HFF-Myc (cell line): ENCODE data around the gene SP110.
"Not testable (repeated sequence)": the region's sequence is repeated elsewhere in the genome, so short reads cannot be mapped to it uniquely, and the experiment has no call there.

Experiments
- DNase-seq: peaks from one replicate; pipeline ENCODE4 v3.0.0-alpha.2; 2011; ENCODE audit warnings: low read depth; ENCODE audit errors: extremely low read depth
- H3K4me3 ChIP-seq: replicated peaks from 2 replicates; pipeline ENCODE4 v1.5.1; 2011; ENCODE audit warnings: low read depth, mild to moderate bottlenecking, control low read depth, low read length
- TF ChIP-seq, protein P1 (sequence below): IDR thresholded peaks from 2 replicates; pipeline ENCODE4 v1.5.1; 2012; ENCODE audit warnings: mild to moderate bottlenecking, low read depth, low read length, control low read depth; ENCODE audit errors: missing control alignments

Gene SP110

DNA sequence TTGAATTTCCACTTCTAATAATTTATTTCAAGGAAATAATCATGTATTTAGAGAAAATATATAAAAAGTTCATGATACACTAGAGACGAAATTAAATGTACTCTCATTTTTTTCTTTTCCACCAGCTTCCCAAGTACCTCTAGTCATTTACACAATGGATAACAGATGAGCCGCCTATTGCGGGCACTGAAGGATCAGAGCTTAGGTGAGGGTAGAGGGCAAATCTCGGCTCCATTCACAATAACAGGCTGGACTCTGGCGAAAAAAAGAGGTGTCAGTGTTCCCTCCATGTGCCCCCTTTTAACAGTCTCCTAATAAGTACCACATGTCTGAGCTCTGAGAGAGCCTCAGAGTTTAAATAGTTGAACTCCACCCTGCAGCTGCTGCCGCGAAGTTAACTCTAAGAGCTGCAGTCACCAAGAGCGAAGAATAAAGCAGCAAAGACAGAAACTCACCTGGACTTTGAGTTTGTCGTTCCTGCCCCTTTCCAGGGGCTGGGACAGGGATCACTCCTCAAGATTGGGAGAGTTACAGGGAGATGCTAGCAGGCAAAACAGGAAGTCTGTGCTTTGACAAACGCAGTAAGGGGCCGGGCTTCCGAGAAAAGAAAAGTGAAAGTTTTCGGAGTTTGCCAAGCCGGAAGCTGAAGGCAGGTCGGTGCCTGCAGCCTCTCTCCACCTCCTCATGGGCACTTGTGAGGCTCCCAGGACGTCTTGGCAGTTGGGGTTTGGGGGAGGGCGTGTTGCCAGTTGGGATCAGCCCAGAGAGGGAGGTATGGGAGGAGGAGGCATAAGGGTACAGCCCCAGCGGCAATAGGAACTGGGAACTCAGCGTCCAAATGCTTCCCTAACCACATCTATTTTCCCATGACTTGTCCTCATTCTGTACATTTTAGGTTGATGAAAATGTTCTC, at the start of gene SP110:
SP110 (minus strand) TSS at position 566 of the 913 bp plus-strand sequence. CDS start 3,057 bp downstream, outside the sequence.
- DNase-seq = peak; percentile 66
- H3K4me3 ChIP-seq = peak within 1 kb of the TSS; percentile 60
- TF ChIP-seq, protein P1, sequence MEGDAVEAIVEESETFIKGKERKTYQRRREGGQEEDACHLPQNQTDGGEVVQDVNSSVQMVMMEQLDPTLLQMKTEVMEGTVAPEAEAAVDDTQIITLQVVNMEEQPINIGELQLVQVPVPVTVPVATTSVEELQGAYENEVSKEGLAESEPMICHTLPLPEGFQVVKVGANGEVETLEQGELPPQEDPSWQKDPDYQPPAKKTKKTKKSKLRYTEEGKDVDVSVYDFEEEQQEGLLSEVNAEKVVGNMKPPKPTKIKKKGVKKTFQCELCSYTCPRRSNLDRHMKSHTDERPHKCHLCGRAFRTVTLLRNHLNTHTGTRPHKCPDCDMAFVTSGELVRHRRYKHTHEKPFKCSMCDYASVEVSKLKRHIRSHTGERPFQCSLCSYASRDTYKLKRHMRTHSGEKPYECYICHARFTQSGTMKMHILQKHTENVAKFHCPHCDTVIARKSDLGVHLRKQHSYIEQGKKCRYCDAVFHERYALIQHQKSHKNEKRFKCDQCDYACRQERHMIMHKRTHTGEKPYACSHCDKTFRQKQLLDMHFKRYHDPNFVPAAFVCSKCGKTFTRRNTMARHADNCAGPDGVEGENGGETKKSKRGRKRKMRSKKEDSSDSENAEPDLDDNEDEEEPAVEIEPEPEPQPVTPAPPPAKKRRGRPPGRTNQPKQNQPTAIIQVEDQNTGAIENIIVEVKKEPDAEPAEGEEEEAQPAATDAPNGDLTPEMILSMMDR = no peak

DNA sequence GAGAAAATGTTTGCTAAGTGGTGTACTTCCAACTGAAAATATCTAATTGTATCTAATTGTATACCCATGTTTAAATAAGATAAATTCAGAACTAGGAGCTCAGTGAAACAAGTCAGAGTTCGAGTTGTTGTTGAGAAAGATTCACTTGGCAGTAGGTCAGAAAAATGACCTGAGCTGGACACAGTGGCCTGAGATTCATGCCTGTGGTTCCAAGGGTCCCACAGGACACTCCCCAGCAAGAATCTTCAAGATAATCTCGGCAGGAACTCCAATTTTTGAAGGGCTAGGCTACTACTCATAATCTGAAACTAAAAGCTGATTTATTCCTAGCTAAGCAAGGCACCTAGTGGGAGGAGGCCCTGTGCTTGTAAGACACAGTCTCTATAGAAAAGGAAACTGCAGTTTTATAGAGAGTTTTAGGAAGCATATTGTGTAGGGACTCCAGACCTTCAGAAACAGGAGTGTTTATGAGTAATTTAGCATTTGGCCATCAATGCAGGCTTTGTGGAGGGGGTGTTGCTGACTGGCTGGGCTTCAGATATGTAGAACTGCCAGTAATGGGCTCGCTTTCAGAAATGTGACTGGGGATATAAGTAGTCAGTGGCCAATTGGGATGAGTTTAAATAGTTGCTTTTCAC, 48.9 kb upstream of the SP110 start:
- no peak overlapping the region for H3K4me3 ChIP-seq
- no peak for DNase-seq
- TF ChIP-seq, protein P1 = no peak

DNA sequence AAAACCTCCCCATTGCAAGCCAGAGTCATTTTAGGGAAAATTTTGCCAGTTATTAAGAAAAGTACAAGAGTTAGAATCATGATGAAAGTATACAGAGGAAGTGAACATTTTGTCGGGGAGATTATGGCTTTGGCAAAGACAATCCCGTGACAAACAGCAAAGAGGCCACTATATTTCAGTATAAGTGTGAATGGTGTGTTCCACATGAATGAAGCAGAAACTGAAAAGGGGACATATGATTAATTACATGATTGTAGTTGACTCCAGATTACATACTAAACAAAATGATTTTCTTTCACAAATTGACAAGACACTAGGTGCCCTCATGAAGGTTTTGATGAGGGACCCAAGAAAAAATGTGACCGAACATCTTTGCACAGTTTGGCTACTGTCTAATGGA, 47.8 kb upstream of the SP110 start:
- no peak overlapping the region for H3K4me3 ChIP-seq
- TF ChIP-seq, protein P1 = no peak
- no peak for DNase-seq

DNA sequence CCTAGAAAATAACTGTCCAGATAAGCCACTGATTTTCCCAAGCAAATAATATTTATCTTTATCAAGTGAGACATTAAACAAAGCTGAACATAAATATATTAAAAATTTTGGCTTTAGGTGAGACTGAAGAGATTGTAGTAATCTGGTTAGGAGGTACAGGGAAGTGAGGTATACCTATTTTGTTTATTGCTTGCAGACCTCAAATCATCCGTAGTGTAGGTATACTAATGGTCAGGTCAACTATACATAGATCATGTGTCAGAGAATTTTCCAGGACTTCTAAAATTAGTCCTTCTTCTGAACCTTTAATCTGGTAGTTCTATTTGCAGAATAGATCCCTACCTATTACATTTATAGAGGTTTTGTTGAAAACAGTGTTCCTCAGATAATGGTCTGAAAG, 47.3 kb upstream of the SP110 start:
- no peak for DNase-seq
- TF ChIP-seq, protein P1 = no peak
- H3K4me3 ChIP-seq = no peak overlapping the region

DNA sequence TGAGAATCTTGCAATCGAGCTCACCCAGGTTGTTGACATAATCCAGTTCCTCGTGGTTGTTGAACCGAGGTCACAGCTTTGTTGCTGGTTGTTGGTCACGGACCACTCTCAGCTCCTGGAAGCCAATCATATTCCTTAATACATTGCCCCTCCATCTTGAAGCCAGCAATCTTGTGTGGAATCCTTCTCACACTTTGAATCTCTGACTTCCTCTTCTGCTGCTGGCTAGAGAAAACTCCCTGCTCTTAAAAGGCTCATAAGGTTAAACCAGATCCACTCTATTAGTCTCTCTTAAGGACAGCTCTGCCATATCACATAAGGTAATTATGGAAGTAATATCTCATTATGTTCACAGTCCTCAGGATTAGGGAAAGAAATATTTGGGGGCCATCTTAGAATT, 46.9 kb upstream of the SP110 start:
- DNase-seq = no peak
- TF ChIP-seq, protein P1 = no peak
- H3K4me3 ChIP-seq = no peak overlapping the region

DNA sequence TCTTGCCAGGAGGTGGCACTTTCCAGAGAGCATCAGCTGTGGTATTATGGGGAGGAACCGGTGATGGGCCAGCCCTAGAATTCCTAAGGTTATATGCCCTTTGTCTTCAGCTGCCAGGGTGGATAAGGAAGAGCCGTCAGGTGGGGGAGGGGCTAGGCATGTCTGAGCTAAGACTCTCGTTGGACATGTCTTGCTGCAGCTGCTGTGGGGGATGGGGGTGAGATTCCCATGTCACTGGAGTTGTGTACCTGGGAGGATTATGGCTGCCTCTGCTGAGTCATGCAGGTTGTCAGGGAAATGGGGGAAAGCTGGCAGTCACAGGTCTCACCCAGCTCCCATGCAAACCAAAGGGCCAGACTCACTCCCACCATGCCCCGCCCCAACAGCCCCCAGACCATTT, 45.2 kb upstream of the SP110 start:
- DNase-seq, H3K4me3 ChIP-seq: not testable (repeated sequence)

DNA sequence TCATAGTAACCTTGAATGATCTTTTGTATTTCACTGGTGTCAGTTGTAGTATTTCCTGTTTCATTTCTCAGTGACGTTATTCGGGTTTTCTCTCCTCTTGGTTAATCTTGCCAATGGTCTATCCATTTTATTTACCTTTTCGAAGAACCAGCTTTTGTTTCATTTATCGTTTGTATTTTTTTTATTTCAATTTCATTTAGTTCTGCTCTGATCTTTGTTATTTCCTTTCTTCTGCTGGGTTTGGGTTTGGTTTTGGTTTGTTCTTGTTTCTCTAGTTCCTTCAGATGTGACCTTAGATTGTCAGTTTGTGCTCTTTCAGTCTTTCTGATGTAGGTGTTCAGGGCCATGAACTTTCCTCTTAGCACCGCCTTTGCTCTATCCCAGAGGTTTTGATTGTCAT, 42.5 kb upstream of the SP110 start:
- TF ChIP-seq, protein P1 = no peak
- H3K4me3 ChIP-seq = no peak overlapping the region
- no peak for DNase-seq
